ENCODE measurements around the gene AKAP6. TPM values are rescaled to one million over a fixed set of nuclear protein-coding genes. Genes with fewer than 3 reads are reported as not detected.
A peak's percentile ranks its signal among the peaks of the same experiment; 100 is the strongest.

The AKAP6 gene
- total RNA-seq, 4 donors from 2014 or later, result 4.1 to 34.4 (median 15.3) TPM

DNA sequence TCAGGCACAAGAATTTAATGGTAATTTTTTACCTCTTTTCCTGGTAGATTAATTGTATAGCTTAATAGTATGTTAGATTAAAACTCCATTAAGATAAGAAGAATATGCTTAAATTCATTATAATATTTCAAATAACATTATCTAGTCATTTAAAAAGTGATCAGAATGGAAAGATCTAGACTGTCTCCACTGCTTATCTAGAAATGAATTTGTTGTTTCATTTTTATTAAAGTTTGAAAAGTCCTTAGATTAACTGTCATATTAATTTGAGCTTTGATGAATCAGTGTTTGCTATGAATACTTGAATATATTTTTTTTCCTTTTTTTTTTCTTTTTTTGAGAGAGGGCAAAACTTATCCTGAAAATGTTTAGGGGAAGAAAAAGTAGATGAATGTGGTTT is 373.0 kb downstream of the AKAP6 start:
- Histone ChIP-seq H3K4me3 (no peak overlapping the region), H3K4me1 (peaks cover 0 to 4% of the 10 kb centered on the region in 2 donors), H3K27me3 (no peaks in the 10 kb centered on the region), H3K9me3 (no peaks in the 10 kb centered on the region), H3K27ac (peak overlapping the region; percentile 75 to 86), H3K36me3 (no peaks in the 10 kb centered on the region)
- intact Hi-C loops (cut with DNase I; ENCODE audit: low total_unique reads), result no loop called here
- TF ChIP-seq POLR2A (IDR thresholded peaks at IDR 0.05), result no peak
- TF ChIP-seq, protein P1, sequence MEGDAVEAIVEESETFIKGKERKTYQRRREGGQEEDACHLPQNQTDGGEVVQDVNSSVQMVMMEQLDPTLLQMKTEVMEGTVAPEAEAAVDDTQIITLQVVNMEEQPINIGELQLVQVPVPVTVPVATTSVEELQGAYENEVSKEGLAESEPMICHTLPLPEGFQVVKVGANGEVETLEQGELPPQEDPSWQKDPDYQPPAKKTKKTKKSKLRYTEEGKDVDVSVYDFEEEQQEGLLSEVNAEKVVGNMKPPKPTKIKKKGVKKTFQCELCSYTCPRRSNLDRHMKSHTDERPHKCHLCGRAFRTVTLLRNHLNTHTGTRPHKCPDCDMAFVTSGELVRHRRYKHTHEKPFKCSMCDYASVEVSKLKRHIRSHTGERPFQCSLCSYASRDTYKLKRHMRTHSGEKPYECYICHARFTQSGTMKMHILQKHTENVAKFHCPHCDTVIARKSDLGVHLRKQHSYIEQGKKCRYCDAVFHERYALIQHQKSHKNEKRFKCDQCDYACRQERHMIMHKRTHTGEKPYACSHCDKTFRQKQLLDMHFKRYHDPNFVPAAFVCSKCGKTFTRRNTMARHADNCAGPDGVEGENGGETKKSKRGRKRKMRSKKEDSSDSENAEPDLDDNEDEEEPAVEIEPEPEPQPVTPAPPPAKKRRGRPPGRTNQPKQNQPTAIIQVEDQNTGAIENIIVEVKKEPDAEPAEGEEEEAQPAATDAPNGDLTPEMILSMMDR (IDR thresholded peaks at IDR 0.05), result no peak
- DNase-seq, result no peak

DNA sequence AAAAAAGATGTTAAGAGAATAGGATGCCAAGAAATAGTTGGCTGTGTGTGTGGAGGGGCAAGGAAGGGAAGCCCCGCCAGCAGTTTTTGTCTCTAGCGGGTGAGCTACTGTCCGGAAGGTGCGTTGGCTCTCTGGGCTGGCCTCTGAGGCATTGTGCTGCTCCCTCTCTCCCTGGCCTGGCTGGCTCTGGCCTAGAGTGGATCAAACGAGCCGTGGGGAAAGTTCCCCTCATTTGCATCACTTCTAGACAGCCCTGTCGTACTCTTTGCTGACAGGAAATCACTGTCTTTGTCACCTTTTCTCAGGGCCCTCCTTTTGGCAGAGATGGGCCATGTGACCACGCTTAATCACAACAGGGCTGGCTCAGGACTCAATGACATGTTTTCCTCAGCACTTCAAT is 373.5 kb downstream of the AKAP6 start:
- peak overlapping the region; percentile 75 to 86 for H3K27ac ChIP-seq
- peak; percentile 32 to 43 for DNase-seq
- TF ChIP-seq, protein P1 (IDR thresholded peaks at IDR 0.05), result no peak
- no peak for TF ChIP-seq POLR2A (IDR thresholded peaks at IDR 0.05)
- H3K4me3 ChIP-seq, result no peak overlapping the region
- H3K4me1 ChIP-seq, result peaks cover 0 to 4% of the 10 kb centered on the region in 2 donors
- H3K27me3 ChIP-seq, result no peaks in the 10 kb centered on the region
- H3K36me3 ChIP-seq, result no peaks in the 10 kb centered on the region
- intact Hi-C loops (cut with DNase I; ENCODE audit: low total_unique reads), result no loop called here
- H3K9me3 ChIP-seq, result no peaks in the 10 kb centered on the region

DNA sequence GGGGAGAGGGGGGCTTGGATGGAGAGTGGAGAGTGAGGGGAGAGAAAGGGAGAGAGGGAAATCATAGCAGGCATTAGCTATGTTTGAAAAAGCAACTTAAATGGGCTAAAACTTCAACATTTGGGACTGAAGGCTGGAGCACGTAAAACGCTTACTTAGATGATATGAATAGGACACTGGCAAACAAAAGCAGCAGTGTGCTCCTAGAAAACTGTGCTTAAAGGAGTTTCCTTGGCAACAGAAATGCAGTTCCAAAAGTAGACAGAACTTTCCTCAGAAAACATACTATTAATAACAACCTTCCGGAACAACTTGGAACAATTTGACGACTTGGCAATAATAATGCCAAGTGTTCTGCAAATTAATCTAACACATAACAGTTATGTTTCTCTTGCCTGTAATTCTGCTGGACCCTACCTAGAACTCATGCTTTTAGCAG is 374.1 kb downstream of the AKAP6 start:
- no peak overlapping the region for H3K4me3 ChIP-seq
- peak overlapping the region; percentile 75 to 86 for H3K27ac ChIP-seq
- no peak for DNase-seq
- intact Hi-C loops (cut with DNase I; ENCODE audit: low total_unique reads), result no loop called here
- H3K36me3 ChIP-seq, result no peaks in the 10 kb centered on the region
- no peaks in the 10 kb centered on the region for H3K9me3 ChIP-seq
- no peak for TF ChIP-seq POLR2A (IDR thresholded peaks at IDR 0.05)
- TF ChIP-seq, protein P1 (IDR thresholded peaks at IDR 0.05), result no peak
- no peaks in the 10 kb centered on the region for H3K27me3 ChIP-seq
- peaks cover 0 to 4% of the 10 kb centered on the region in 2 donors for H3K4me1 ChIP-seq

DNA sequence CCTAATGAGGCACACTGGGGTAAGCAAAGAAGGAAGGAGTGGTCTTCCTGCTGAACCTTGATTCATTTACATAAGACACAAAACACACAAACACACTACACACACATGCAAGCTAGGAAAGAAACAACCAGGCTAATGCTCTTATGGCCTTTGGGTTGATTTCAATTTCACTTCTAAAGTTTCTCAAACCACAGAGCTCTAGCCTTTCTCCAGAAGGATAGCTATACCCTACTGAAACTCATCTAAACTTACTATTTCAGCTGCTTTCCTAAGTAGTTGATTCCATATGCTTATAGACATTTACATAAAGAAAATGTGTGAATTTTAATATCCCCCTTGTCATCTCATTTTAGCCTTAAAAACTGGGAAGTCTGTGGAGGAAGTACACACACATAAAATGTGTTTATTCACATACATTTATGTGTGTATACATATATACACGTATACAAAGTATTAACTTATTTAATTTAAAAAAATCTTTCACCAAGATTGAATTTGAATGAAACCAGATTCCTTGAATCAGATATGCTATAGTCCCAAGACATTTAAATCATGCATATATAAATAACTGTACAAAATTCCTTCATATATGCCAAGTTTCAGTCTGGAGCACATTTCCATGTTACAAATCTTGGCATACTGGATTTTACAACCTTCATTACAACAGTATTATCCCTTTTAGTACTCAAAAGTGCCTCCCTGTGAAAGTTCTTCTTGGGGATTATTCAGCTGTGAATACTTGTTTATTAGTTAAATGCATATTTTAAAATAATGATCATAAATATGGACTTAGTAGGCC is 377.8 kb downstream of the AKAP6 start:
- no peak for DNase-seq
- H3K27ac ChIP-seq, result no peak overlapping the region
- no peak overlapping the region for H3K4me3 ChIP-seq
- intact Hi-C loops (cut with DNase I; ENCODE audit: low total_unique reads), result no loop called here
- H3K36me3 ChIP-seq, result no peaks in the 10 kb centered on the region
- TF ChIP-seq POLR2A (IDR thresholded peaks at IDR 0.05), result no peak
- TF ChIP-seq, protein P1 (IDR thresholded peaks at IDR 0.05), result no peak
- H3K27me3 ChIP-seq, result no peaks in the 10 kb centered on the region
- peaks cover 0 to 15% of the 10 kb centered on the region in 2 donors for H3K4me1 ChIP-seq
- no peaks in the 10 kb centered on the region for H3K9me3 ChIP-seq

DNA sequence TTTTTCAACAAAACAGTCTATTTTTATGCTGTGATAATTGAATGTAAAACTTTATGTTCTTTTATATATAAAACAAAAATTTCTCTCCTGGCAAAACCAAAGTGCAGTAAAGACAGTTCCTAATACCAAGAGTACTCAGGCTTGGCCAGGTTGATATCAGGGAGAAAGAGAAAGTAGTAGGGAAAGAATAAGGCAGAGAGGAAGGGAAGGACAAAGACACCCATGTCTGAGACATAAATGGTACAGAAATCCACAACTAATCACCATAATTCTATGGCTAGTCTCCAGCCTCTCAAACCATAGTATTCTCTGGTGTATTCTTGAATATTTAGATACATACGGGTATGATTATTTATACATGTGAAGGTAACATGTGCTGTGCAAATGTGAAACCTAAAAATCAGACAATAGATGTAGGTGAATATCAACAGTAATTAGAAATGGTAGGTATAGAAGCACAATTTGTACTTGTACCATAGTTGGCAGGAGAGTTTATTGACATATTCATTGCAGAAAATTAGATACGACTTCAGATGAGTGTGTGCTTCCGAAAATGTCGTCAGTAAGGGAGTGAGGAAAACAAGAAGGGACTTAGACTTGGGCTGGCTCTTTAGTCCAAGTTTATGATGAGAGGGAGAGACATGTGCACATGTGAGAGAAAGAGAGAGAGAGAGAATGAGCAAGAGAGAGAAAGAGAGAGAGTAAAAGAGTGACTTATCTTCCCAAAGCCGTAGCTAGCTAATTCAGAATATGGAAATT is 378.8 kb downstream of the AKAP6 start:
- DNase-seq, result no peak
- Histone ChIP-seq H3K36me3 (no peaks in the 10 kb centered on the region), H3K9me3 (no peaks in the 10 kb centered on the region), H3K4me3 (no peak overlapping the region), H3K27me3 (no peaks in the 10 kb centered on the region), H3K4me1 (peaks cover 0 to 12% of the 10 kb centered on the region in 2 donors), H3K27ac (peak overlapping the region; percentile 32 to 73)
- TF ChIP-seq POLR2A (IDR thresholded peaks at IDR 0.05), result no peak
- TF ChIP-seq, protein P1 (IDR thresholded peaks at IDR 0.05), result no peak
- intact Hi-C loops (cut with DNase I; ENCODE audit: low total_unique reads), result no loop called here
